Naive B cell (primary cell): ENCODE results near the gene PTPRE. TPM values are rescaled to one million over a fixed set of nuclear protein-coding genes. Genes with fewer than 3 reads are reported as not detected.

ENCODE experiments used
- ATAC-seq, 2 donors: fragments of 150-1000 bp; cut with Tn5 transposase; 2 replicates each; pipeline ENCODE4 v1.10.0; 2021; ENCODE audit warnings: low read depth in 2 of 2, mild to moderate bottlenecking in 2 of 2, moderate library complexity in 2 of 2
- DNase-seq: peaks from one replicate; pipeline ENCODE4 v3.0.0; 2022
- H3K27ac Mint-ChIP-seq, 6 donors: one replicate each; pipeline ENCODE4 v1.8.0; 2020 to 2022; ENCODE audit warnings: mild to moderate bottlenecking in 6 of 6, mixed read lengths in 6 of 6, moderate library complexity in 5 of 6, inconsistent platforms in 2 of 6
- H3K27me3 Mint-ChIP-seq, 3 donors: one replicate each; pipeline ENCODE4 v1.8.0; 2021 to 2022; ENCODE audit warnings: mixed read lengths in 3 of 3, mild to moderate bottlenecking in 1 of 3
- H3K36me3 Mint-ChIP-seq, 2 donors: one replicate each; pipeline ENCODE4 v1.8.0; 2020 to 2022; ENCODE audit warnings: mixed read lengths in 2 of 2, inconsistent platforms in 1 of 2, mild to moderate bottlenecking in 1 of 2
- H3K4me1 Mint-ChIP-seq, 3 donors: one replicate each; pipeline ENCODE4 v1.8.0; 2020 to 2022; ENCODE audit warnings: mixed read lengths in 3 of 3, inconsistent platforms in 1 of 3, mild to moderate bottlenecking in 1 of 3, moderate library complexity in 1 of 3
- H3K4me3 Mint-ChIP-seq, 8 donors: one replicate each; pipeline ENCODE4 v1.8.0; 2020 to 2022; ENCODE audit warnings: mild to moderate bottlenecking in 8 of 8, mixed read lengths in 8 of 8, moderate library complexity in 8 of 8, inconsistent platforms in 2 of 8
- H3K9me3 Mint-ChIP-seq, 7 donors: one replicate each; pipeline ENCODE4 v1.8.0; 2020 to 2022; ENCODE audit warnings: mixed read lengths in 7 of 7, mild to moderate bottlenecking in 5 of 7, inconsistent platforms in 2 of 7, moderate library complexity in 1 of 7
- polyA plus RNA-seq, 6 donors: library from polyadenylated mRNA; unstranded; fragments of 300-500 nt; fragmentation: Illumina TruSeq; gene quantifications; one replicate each; pipeline ENCODE4 v1.2.3, GENCODE V29; 2021; ENCODE audit warnings: low read depth in 6 of 6

The PTPRE gene
- polyA plus RNA-seq, 6 donors from 2014 or later = 6.0 to 15.9 (median 9.9) TPM

DNA sequence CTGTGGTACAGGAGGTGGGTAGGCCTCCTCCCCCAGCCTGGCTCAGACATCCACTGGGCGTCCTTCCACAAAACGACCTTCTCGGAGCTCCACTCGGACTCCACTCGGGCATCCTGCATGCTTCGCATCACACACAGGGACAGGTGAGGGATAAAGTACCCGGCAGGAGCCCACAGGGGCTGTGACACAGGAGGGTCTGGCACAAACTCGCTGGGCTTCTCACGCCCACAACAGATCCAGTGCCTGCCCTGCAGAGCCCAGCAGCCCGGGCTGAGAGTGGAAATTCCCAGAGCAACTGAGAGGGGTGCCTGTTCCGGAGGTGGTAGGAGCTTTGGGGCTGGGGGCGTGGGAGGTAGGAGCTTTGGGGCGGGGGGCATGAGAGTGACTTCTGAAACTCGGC, 110.9 kb downstream of the PTPRE start:
- Mint-ChIP-seq H3K4me3 (no peak overlapping the region), H3K27ac (no peak overlapping the region), H3K4me1 (peaks cover 0 to 14% (median 7%) of the 10 kb centered on the region in 3 donors), H3K36me3 (no peaks in the 10 kb centered on the region), H3K27me3 (peaks cover 25 to 34% (median 26%) of the 10 kb centered on the region in 3 donors), H3K9me3 (no peaks in the 10 kb centered on the region)
- no peak for DNase-seq
- no peak for ATAC-seq

DNA sequence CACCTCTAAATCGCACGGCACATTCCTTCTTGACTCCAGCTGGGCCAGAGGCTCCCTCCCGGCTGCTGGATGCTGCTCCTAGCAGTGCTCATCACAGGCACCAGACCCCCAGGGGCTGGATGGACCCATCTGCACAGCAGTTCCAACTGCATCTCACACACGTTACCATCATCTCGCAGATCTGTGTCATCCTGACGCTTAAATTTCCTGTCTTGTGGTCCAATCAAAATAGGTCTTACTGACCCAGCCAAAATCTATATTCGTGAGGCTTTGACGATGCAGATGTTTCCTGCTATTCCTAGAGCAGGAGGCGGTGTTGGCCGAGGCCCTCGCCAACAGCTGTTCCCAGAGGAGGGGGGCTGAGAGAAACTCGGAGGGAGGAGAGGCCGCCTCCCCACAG, 111.3 kb downstream of the PTPRE start:
- ATAC-seq (peak in 1 of 2 donors; percentile 18), DNase-seq (no peak)
- Mint-ChIP-seq H3K9me3 (no peaks in the 10 kb centered on the region), H3K27ac (peak overlapping the region in 2 of 6 donors; percentile 12 to 16), H3K27me3 (peaks cover 25 to 34% (median 26%) of the 10 kb centered on the region in 3 donors), H3K4me3 (no peak overlapping the region), H3K36me3 (no peaks in the 10 kb centered on the region), H3K4me1 (peaks cover 0 to 14% (median 7%) of the 10 kb centered on the region in 3 donors)

- H3K4me3 Mint-ChIP-seq = no peak overlapping the region
- H3K9me3 Mint-ChIP-seq = no peaks in the 10 kb centered on the region
- H3K27ac Mint-ChIP-seq = peak overlapping the region in 2 of 6 donors; percentile 12 to 16
- DNase-seq (no peak), ATAC-seq (no peak)
- H3K4me1 Mint-ChIP-seq = peaks cover 0 to 14% (median 7%) of the 10 kb centered on the region in 3 donors
- no peaks in the 10 kb centered on the region for H3K36me3 Mint-ChIP-seq
- H3K27me3 Mint-ChIP-seq = peaks cover 25 to 34% (median 26%) of the 10 kb centered on the region in 3 donors
These were observed 111.8 kb downstream of the PTPRE start for GRCh38 chr10:128018691-128019090.

GRCh38 chr10:128022261-128023196, 115.6 kb downstream of the PTPRE start:
- DNase-seq (no peak), ATAC-seq (no peak)
- Mint-ChIP-seq H3K27ac (no peak overlapping the region), H3K9me3 (no peaks in the 10 kb centered on the region), H3K4me3 (peak overlapping the region in 1 of 8 donors; percentile 4), H3K4me1 (peaks cover 21 to 36% (median 24%) of the 10 kb centered on the region in 3 donors), H3K27me3 (peaks cover 9 to 20% (median 16%) of the 10 kb centered on the region in 3 donors), H3K36me3 (no peaks in the 10 kb centered on the region)

GRCh38 chr10:128024426-128024825, 117.5 kb downstream of the PTPRE start:
- H3K27me3 Mint-ChIP-seq = peaks cover 0 to 13% (median 6%) of the 10 kb centered on the region in 3 donors
- H3K27ac Mint-ChIP-seq = no peak overlapping the region
- no peak for ATAC-seq
- peaks cover 15 to 25% (median 24%) of the 10 kb centered on the region in 3 donors for H3K4me1 Mint-ChIP-seq
- H3K9me3 Mint-ChIP-seq = no peaks in the 10 kb centered on the region
- no peaks in the 10 kb centered on the region for H3K36me3 Mint-ChIP-seq
- no peak for DNase-seq
- H3K4me3 Mint-ChIP-seq = no peak overlapping the region

DNA sequence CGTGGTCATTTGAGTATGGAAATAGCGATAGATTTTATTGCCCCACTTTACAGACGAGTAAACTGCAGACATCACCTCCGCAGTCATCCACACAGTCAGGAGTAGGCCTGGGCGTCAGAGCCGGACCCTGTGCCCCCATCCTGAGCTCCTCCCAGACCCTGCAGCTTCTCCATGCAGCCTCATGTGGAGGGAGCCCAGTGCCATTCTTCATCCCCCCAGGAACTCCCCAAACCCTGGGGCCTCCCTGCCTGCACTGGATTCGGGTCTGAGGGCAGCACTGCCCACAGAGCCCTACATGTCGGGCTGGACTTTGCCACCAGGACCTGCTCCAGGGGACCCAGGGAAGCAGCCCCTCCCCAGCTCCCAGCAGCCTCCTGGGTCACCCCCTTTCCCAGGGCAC, 118.5 kb downstream of the PTPRE start:
- H3K27me3 Mint-ChIP-seq = peaks cover 0 to 15% (median 6%) of the 10 kb centered on the region in 3 donors
- no peak overlapping the region for H3K27ac Mint-ChIP-seq
- H3K9me3 Mint-ChIP-seq = no peaks in the 10 kb centered on the region
- no peak for ATAC-seq
- H3K4me3 Mint-ChIP-seq = no peak overlapping the region
- H3K36me3 Mint-ChIP-seq = no peaks in the 10 kb centered on the region
- peaks cover 15 to 25% (median 24%) of the 10 kb centered on the region in 3 donors for H3K4me1 Mint-ChIP-seq
- DNase-seq = no peak

DNA sequence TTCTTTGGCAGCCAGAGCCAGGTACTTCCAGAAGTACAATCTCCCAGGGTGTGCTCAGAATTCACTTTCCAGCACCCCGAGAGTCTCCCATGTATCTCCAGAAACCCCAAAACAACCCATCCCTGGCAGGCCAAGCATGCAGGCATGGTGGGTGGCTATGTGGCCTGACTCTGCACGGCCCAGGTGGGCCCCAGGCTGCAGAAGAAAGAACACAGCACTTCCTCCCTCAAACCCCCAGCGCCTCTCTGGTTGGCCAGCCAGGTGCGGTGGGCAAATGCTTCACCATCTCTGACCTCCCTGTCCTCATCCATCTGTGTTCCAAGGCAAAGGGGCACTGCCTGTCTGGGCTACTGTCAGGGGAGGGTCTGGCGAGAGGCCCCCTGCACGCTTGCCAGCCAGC, 119.0 kb downstream of the PTPRE start:
- Mint-ChIP-seq H3K9me3 (no peaks in the 10 kb centered on the region), H3K4me3 (peak overlapping the region in 2 of 8 donors; percentile 9 to 66), H3K36me3 (no peaks in the 10 kb centered on the region), H3K27ac (peak overlapping the region in 2 of 6 donors; percentile 45 to 86), H3K4me1 (peaks cover 15 to 25% (median 24%) of the 10 kb centered on the region in 3 donors), H3K27me3 (peaks cover 0 to 16% (median 6%) of the 10 kb centered on the region in 3 donors)
- ATAC-seq (peak; percentile 41 to 49), DNase-seq (no peak)

DNA sequence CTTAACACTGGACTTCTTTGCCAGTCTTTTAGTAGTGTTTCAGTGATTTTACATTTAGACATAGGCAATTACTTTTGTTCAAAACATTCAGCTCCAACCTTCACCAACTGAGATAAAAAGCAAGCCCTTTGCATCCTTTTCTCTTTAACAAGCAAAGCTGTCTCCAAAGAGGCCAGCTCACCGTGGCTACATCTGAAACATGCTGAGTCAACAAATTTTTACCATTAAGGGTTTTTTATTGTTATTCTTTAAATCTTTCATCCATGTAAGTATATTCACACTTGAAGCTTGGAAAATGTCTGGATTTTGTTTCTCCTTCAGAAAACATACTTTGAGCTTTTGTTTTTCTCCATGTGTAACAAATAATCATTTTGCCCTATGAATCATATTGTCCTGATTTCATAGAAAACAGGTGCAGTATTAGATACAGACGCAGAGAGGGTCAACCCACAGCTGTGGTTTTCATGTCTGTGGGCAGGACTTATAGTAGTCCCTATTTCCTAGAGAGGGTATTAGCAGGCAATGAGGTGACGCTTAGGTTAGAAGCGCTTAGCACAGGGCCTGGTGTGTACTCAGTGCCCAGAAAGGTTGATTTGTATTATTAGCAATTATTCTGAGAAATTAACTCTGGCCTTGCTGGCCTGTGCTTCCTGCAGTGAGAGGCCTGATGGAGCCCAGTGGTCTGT, 119.9 kb downstream of the PTPRE start:
- Mint-ChIP-seq H3K27me3 (peaks cover 0 to 16% (median 6%) of the 10 kb centered on the region in 3 donors), H3K9me3 (no peaks in the 10 kb centered on the region), H3K36me3 (no peaks in the 10 kb centered on the region), H3K27ac (peak overlapping the region in 3 of 6 donors; percentile 38 to 52 (median 45)), H3K4me1 (peaks cover 15 to 25% (median 24%) of the 10 kb centered on the region in 3 donors), H3K4me3 (peak overlapping the region in 2 of 8 donors; percentile 9 to 66)
- peak; percentile 36 to 50 for ATAC-seq
- no peak for DNase-seq

- Mint-ChIP-seq H3K9me3 (no peaks in the 10 kb centered on the region), H3K4me3 (no peak overlapping the region), H3K4me1 (peaks cover 15 to 25% (median 24%) of the 10 kb centered on the region in 3 donors), H3K27ac (no peak overlapping the region), H3K36me3 (no peaks in the 10 kb centered on the region), H3K27me3 (peaks cover 0 to 16% (median 6%) of the 10 kb centered on the region in 3 donors)
- DNase-seq (no peak), ATAC-seq (no peak)
These were observed 120.4 kb downstream of the PTPRE start for GRCh38 chr10:128027306-128027705.

GRCh38 chr10:128027822-128028507, 121.1 kb downstream of the PTPRE start:
- no peaks in the 10 kb centered on the region for H3K9me3 Mint-ChIP-seq
- peaks cover 15 to 25% (median 24%) of the 10 kb centered on the region in 3 donors for H3K4me1 Mint-ChIP-seq
- no peaks in the 10 kb centered on the region for H3K36me3 Mint-ChIP-seq
- H3K27ac Mint-ChIP-seq = no peak overlapping the region
- DNase-seq (no peak), ATAC-seq (no peak)
- no peak overlapping the region for H3K4me3 Mint-ChIP-seq
- H3K27me3 Mint-ChIP-seq = peaks cover 0 to 16% (median 6%) of the 10 kb centered on the region in 3 donors

GRCh38 chr10:128028508-128029289, 121.8 kb downstream of the PTPRE start:
- Mint-ChIP-seq H3K36me3 (no peaks in the 10 kb centered on the region), H3K27me3 (peaks cover 0 to 16% (median 6%) of the 10 kb centered on the region in 3 donors), H3K4me3 (no peak overlapping the region), H3K27ac (no peak overlapping the region), H3K4me1 (peaks cover 15 to 25% (median 24%) of the 10 kb centered on the region in 3 donors), H3K9me3 (no peaks in the 10 kb centered on the region)
- ATAC-seq = no peak
- no peak for DNase-seq

- Mint-ChIP-seq H3K9me3 (no peaks in the 10 kb centered on the region), H3K4me1 (peaks cover 15 to 25% (median 24%) of the 10 kb centered on the region in 3 donors), H3K27ac (no peak overlapping the region), H3K27me3 (peaks cover 0 to 16% (median 6%) of the 10 kb centered on the region in 3 donors), H3K36me3 (no peaks in the 10 kb centered on the region), H3K4me3 (no peak overlapping the region)
- DNase-seq (no peak), ATAC-seq (no peak)
These were observed 122.4 kb downstream of the PTPRE start for GRCh38 chr10:128029290-128029651.
